T-helper 22 cell (primary cell): ENCODE results near the gene USF2.

Experiments
- DNase-seq: peaks from one replicate; pipeline ENCODE4 v3.0.0-alpha.2; 2020; ENCODE audit warnings: low read depth

The USF2 gene

GRCh38 chr19:35321291-35321690, 52.5 kb downstream of the USF2 start:
- no peak for DNase-seq

DNA sequence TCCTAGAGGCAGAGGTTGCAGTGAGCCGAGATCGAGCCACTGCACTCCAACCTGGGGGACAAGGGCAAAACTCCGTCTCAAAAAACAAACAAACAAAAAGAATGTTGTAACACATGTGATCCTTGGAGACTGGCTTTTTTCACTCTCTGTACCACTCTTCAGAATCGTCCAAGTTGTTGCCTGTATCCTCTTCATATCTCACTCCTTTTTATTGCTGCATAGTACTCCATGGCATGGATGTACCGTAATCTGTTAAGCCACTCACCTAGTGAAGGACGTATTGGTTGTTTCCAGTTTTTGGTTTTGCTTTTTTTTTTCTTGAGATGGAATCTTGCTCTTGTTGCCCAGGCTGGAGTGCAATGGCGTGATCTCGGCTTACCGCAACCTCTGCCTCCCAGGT, 53.3 kb downstream of the USF2 start:
- DNase-seq: no peak

- DNase-seq: no peak
These were observed 58.9 kb downstream of the USF2 start for GRCh38 chr19:35327642-35328041.

DNA sequence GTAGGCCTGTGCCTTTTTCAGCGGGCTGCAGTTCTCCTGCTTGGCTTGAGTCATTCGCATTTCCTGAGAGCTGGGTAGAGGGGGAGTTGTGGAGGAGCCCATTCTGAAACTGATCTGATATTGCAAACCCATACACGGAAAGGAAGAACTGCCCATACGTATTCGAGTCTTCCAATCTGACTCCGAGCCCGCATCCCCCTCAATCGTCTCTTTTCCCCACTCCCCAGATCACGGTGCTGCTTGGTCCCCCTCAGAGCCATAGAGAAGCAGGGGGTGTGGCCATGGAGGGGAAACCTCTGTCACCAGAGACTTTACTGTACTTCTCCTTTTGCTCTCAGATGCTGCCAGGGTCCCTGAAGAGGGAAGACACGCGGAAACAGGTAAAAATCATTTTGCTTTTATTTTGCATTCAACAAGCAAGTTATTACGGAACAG, 60.1 kb downstream of the USF2 start, which contains the start of gene CD22:
CD22 (plus strand) TSS at position 337 of the 435 bp plus-strand sequence. CDS start 2,854 bp downstream, outside the sequence.
- no peak for DNase-seq

- no peak for DNase-seq
These were observed 60.6 kb downstream of the USF2 start for GRCh38 chr19:35329323-35329722.
